HCT116 (cell line): ENCODE measurements around the gene TWSG1. TPM values are rescaled to one million over a fixed set of nuclear protein-coding genes. Genes with fewer than 3 reads are reported as not detected.

Experiments used
- ATAC-seq: fragments of 200-7000 bp; cut with Tn5 transposase; 2 replicates; pipeline ENCODE4 v1.9.1; 2020; ENCODE audit warnings: mild to moderate bottlenecking, moderate library complexity
- BruUV-seq: library from RNA; stranded (reverse); fragments of 400-500 nt; replicated peaks from 2 replicates; lab custom pipeline; 2021; lab: Mats Ljungman, UMichigan
- CTCF ChIA-PET: fragments of 300-600 bp; sonication (Branson Sonifier 250); formaldehyde crosslinking; loops from one replicate; lab custom pipeline; 2021; ENCODE audit warnings: antibody characterized with exemption; lab: Charles Lee
- POLR2A ChIA-PET: fragments of 300-600, 350-600 bp; sonication (Branson Sonifier 250); formaldehyde crosslinking; loops from one replicate; lab custom pipeline; 2021; ENCODE audit warnings: antibody characterized with exemption; lab: Charles Lee
- RAD21 ChIA-PET, 2 experiments: fragments of 300-600 bp; sonication (Branson Sonifier 250); formaldehyde crosslinking; loops; one replicate each; lab custom pipeline; 2023; ENCODE audit warnings: low total read pairs in 2 of 2; ENCODE audit not compliant: uncharacterized antibody in 2 of 2, unreplicated experiment in 2 of 2, low non-redundant PET in 1 of 2; lab: Charles Lee
- DNase-seq: peaks from one replicate; pipeline ENCODE4 v3.0.0-alpha.2; 2010; ENCODE audit warnings: low read depth, low spot score
- H2AFZ ChIP-seq: fragments of 200-600 bp; shearing (Covaris generic), sonication (generic); 2 replicates; pipeline ENCODE4 v1.6.1; 2017; ENCODE audit warnings: low read depth, mixed run types, mixed read lengths, antibody characterized with exemption, low read length; ENCODE audit not compliant: poor library complexity, severe bottlenecking
- H3K27ac ChIP-seq: 2 replicates; pipeline ENCODE4 v1.5.1; 2012; ENCODE audit warnings: low read depth, low read length
- H3K27me3 ChIP-seq: fragments of 200-600 bp; sonication (generic); 2 replicates; pipeline ENCODE4 v1.6.1; 2016; ENCODE audit warnings: mixed run types, low read length, mixed read lengths; ENCODE audit not compliant: insufficient read depth
- H3K36me3 ChIP-seq, 2 experiments: fragments of 200-500 bp in 1 of 2; fragments of 200-600 bp in 1 of 2; sonication (Bioruptor generic) in 1 of 2; sonication (generic) in 1 of 2; 2 replicates each; pipeline versions ENCODE4 v1.5.1 to v1.6.1; 2014 to 2016; ENCODE audit warnings: low read length in 2 of 2, inconsistent platforms in 1 of 2, mixed read lengths in 1 of 2, mixed run types in 1 of 2; ENCODE audit not compliant: insufficient read depth in 2 of 2, control insufficient read depth in 1 of 2
- H3K4me1 ChIP-seq, 2 experiments: fragments of 200-600 bp in 1 of 2; sonication (generic) in 1 of 2; 2 replicates each; pipeline versions ENCODE4 v1.5.1 to v1.6.1; 2012 to 2017; ENCODE audit warnings: low read length in 2 of 2, inconsistent platforms in 1 of 2, mild to moderate bottlenecking in 1 of 2, mixed read lengths in 1 of 2, mixed run types in 1 of 2, moderate library complexity in 1 of 2; ENCODE audit not compliant: insufficient read depth in 2 of 2, control insufficient read depth in 1 of 2
- H3K4me2 ChIP-seq: fragments of 200-600 bp; sonication (generic); 2 replicates; pipeline ENCODE4 v1.6.1; 2017; ENCODE audit warnings: mixed run types, low read length, mixed read lengths
- H3K4me3 ChIP-seq, 2 experiments: fragments of 200-600 bp in 1 of 2; sonication (generic) in 1 of 2; replicated peaks in 1 of 2; 2 replicates each; pipeline ENCODE4 v1.5.1; 2011 to 2016; ENCODE audit warnings: low read length in 2 of 2, control low read depth in 1 of 2, low read depth in 1 of 2, mild to moderate bottlenecking in 1 of 2, mixed read lengths in 1 of 2, mixed run types in 1 of 2
- H3K79me2 ChIP-seq: fragments of 200-600 bp; sonication (generic); 2 replicates; pipeline ENCODE4 v1.6.1; 2017; ENCODE audit warnings: mild to moderate bottlenecking, mixed run types, low read length, moderate library complexity, mixed read lengths; ENCODE audit not compliant: insufficient read depth
- H3K9ac ChIP-seq: fragments of 200-600 bp; sonication (generic); 2 replicates; pipeline ENCODE4 v1.6.1; 2016; ENCODE audit warnings: low read length, mixed read lengths
- H3K9me2 ChIP-seq: fragments of 200-600 bp; sonication (generic), shearing (Covaris generic); 2 replicates; pipeline ENCODE4 v1.6.1; 2017; ENCODE audit warnings: mixed run types, mild to moderate bottlenecking, moderate library complexity; ENCODE audit not compliant: insufficient read depth
- H3K9me3 ChIP-seq, 2 experiments: fragments of 200-500 bp in 1 of 2; fragments of 200-600 bp in 1 of 2; sonication (Bioruptor generic) in 1 of 2; sonication (generic) in 1 of 2; 2 replicates each; pipeline ENCODE4 v1.6.1; 2014 to 2017; ENCODE audit warnings: low read length in 2 of 2, mixed read lengths in 2 of 2, inconsistent platforms in 1 of 2, low read depth in 1 of 2, mild to moderate bottlenecking in 1 of 2, mixed run types in 1 of 2, moderate library complexity in 1 of 2; ENCODE audit not compliant: control insufficient read depth in 1 of 2, insufficient read depth in 1 of 2
- H4K20me1 ChIP-seq: fragments of 200-600 bp; sonication (generic), shearing (Covaris generic); 2 replicates; pipeline ENCODE4 v1.6.1; 2017; ENCODE audit warnings: mixed run types, mild to moderate bottlenecking, moderate library complexity; ENCODE audit not compliant: insufficient read depth
- CEBPB ChIP-seq: IDR thresholded peaks from 2 replicates; pipeline ENCODE4 v1.6.1; 2012; ENCODE audit warnings: low read depth
- EGR1 ChIP-seq: IDR thresholded peaks from 2 replicates; pipeline ENCODE4 v1.6.1; 2012; ENCODE audit warnings: low read depth
- ELF1 ChIP-seq: IDR thresholded peaks from 2 replicates; pipeline ENCODE4 v1.6.1; 2012; ENCODE audit warnings: low read depth, borderline replicate concordance
- EZH2 ChIP-seq: fragments of 200-600 bp; sonication (generic); IDR thresholded peaks from 2 replicates; pipeline ENCODE4 v1.6.1; 2017; ENCODE audit warnings: antibody characterized with exemption, mixed run types
- FOSL1 ChIP-seq: IDR thresholded peaks from 2 replicates; pipeline ENCODE4 v1.6.1; 2012; ENCODE audit warnings: low read depth
- POLR2A ChIP-seq: IDR thresholded peaks from 2 replicates; pipeline ENCODE4 v1.7.0; 2011; ENCODE audit warnings: borderline replicate concordance; ENCODE audit not compliant: insufficient read depth, insufficient read length; ENCODE audit errors: extremely low read depth
- POLR2AphosphoS5 ChIP-seq: IDR thresholded peaks from 2 replicates; pipeline ENCODE4 v1.6.1; 2011; ENCODE audit warnings: mild to moderate bottlenecking, low read depth, low read length, moderate library complexity
- RAD21 ChIP-seq: IDR thresholded peaks from 2 replicates; pipeline ENCODE4 v1.6.1; 2012; ENCODE audit warnings: low read depth, mild to moderate bottlenecking
- YY1 ChIP-seq: IDR thresholded peaks from 2 replicates; pipeline ENCODE4 v1.6.1; 2011; ENCODE audit warnings: low read length, low read depth, moderate library complexity, mild to moderate bottlenecking; ENCODE audit not compliant: insufficient replicate concordance; ENCODE audit errors: extremely low read depth
- ZBTB33 ChIP-seq: IDR thresholded peaks from 2 replicates; pipeline ENCODE4 v1.6.1; 2011; ENCODE audit warnings: mild to moderate bottlenecking, low read length, moderate library complexity; ENCODE audit not compliant: insufficient replicate concordance; ENCODE audit errors: extremely low read depth
- ZNF274 ChIP-seq: fragments of 200-500 bp; sonication (Bioruptor generic); IDR thresholded peaks from 2 replicates; pipeline ENCODE4 v1.6.1; 2014; ENCODE audit warnings: mild to moderate bottlenecking, low read depth, low read length, inconsistent platforms
- intact Hi-C: fragments of 100-400 bp; cut with micrococcal nuclease; formaldehyde crosslinking; loops from 2 replicates; pipeline ENCODE4 v1.10.0; 2022
- total RNA-seq: library from RNA; stranded (reverse); gene quantifications from one replicate; pipeline ENCODE4 v1.2.1, GENCODE V29; 2021; ENCODE audit not compliant: unreplicated experiment

TWSG1 gene
- total RNA-seq, 1 experiment from 2014 or later: 35.7 TPM

- no peak overlapping the region for H3K4me3 ChIP-seq
- no peak overlapping the region for H3K4me2 ChIP-seq
- H3K36me3 ChIP-seq: no peaks in the 10 kb centered on the region
- H2AFZ ChIP-seq: no peak overlapping the region
- no peak for TF ChIP-seq CEBPB
- no peak for TF ChIP-seq ZNF274
- TF ChIP-seq EZH2: no peak
- TF ChIP-seq POLR2A: no peak
- TF ChIP-seq YY1: no peak
- no peak for TF ChIP-seq FOSL1
- TF ChIP-seq EGR1: no peak
- no peaks in the 10 kb centered on the region for H4K20me1 ChIP-seq
- H3K27me3 ChIP-seq: no peaks in the 10 kb centered on the region
- POLR2A ChIA-PET: no interaction called here
- no peaks in the 10 kb centered on the region for H3K9me3 ChIP-seq
- CTCF ChIA-PET: no interaction called here
- no peak overlapping the region for H3K27ac ChIP-seq
- H3K9me2 ChIP-seq: no peaks in the 10 kb centered on the region
- peaks cover 33 to 48% of the 10 kb centered on the region in 2 experiments for H3K4me1 ChIP-seq
- RAD21 ChIA-PET: no interaction called here
- ATAC-seq (no peak), DNase-seq (no peak)
- no peak overlapping the region for H3K9ac ChIP-seq
- intact Hi-C loops: loop anchor here (5.0 kb wide), 1 partner anchor 116 kb away; the partner anchor contains the start of gene RALBP1
- BruUV-seq: TSS peak; percentile 16
- H3K79me2 ChIP-seq: no peaks in the 10 kb centered on the region
Measured at GRCh38 chr18:9361191-9361590, 26.6 kb downstream of the TWSG1 start.

GRCh38 chr18:9362869-9363268, 28.3 kb downstream of the TWSG1 start:
- TF ChIP-seq RAD21: no peak
- TF ChIP-seq ZBTB33: no peak
- TF ChIP-seq POLR2AphosphoS5: no peak
- no peak for TF ChIP-seq ELF1
- H3K9ac ChIP-seq: peak overlapping the region; percentile 28
- POLR2A ChIA-PET: no interaction called here
- peak overlapping the region; percentile 10; the same call in 1 of the 2 replicates for H3K27ac ChIP-seq
- peak overlapping the region; percentile 75 for H3K4me2 ChIP-seq
- no peak overlapping the region for H2AFZ ChIP-seq
- H3K9me3 ChIP-seq: no peaks in the 10 kb centered on the region
- BruUV-seq: no TSS peak
- H3K9me2 ChIP-seq: no peaks in the 10 kb centered on the region
- H3K4me3 ChIP-seq: peak overlapping the region in 1 of 2 experiments; percentile 40; a peak in 2 of 4 replicates
- H3K79me2 ChIP-seq: 0 out of 2 replicates have a peak, but pooled peaks cover 2% of the 10 kb centered on the region
- H3K27me3 ChIP-seq: no peaks in the 10 kb centered on the region
- no peak for DNase-seq
- RAD21 ChIA-PET: no interaction called here
- CTCF ChIA-PET: no interaction called here
- peaks cover 33 to 53% of the 10 kb centered on the region in 2 experiments for H3K4me1 ChIP-seq
- no peak for ATAC-seq
- peaks cover 0 to 5% of the 10 kb centered on the region in 2 experiments; a peak in 1 of 4 replicates for H3K36me3 ChIP-seq
- H4K20me1 ChIP-seq: no peaks in the 10 kb centered on the region
- intact Hi-C loops: loop anchor here (5.0 kb wide), 1 partner anchor 114 kb away; the partner anchor contains the start of gene RALBP1
